HG02763 (cell line): Measurements from ENCODE around the gene ADCK2.
"Not testable (repeated sequence)": the region's sequence is repeated elsewhere in the genome, so short reads cannot be mapped to it uniquely, and the experiment has no call there.

ENCODE experiments used
- ATAC-seq: cut with Tn5 transposase; IDR thresholded peaks from one replicate; pipeline ENCODE4 v1.9.1; 2021; ENCODE audit warnings: mild to moderate bottlenecking, moderate library complexity; ENCODE audit not compliant: unreplicated experiment

The ADCK2 gene

GRCh38 chr7:140734729-140735128 lies 62.0 kb downstream of the ADCK2 start:
- ATAC-seq = no peak

- ATAC-seq = no peak
These were observed 65.5 kb downstream of the ADCK2 start for GRCh38 chr7:140738280-140738679.

- not testable (repeated sequence) for ATAC-seq
These were observed 70.5 kb downstream of the ADCK2 start for GRCh38 chr7:140743255-140743654.

DNA sequence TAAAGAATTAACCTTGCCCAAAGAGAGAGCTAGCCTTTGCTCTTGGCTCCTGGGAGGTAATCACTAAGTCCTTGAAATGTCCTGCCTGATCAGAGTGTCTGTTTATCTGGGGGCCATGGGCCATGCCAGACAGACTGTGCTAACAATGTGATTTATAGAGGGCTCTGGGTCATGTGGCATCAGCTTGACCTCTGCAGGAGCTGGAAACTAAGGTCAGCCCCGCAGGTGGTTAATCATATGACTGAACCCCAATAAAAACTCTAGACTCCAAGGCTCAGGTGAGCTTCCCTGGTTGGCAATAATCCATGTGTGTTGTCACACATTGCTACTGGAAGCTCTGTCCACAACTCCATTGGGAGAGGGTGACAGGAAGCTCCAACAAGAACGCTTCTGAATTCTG lies 71.3 kb downstream of the ADCK2 start:
- ATAC-seq = no peak
